ENCODE data around the gene CHRNA3. TPM values are rescaled to one million over a fixed set of nuclear protein-coding genes. Genes with fewer than 3 reads are reported as not detected.

CHRNA3 gene
- total RNA-seq, 1 donor from 2014 or later = not detected

- ChIA-PET POLR2A (no interaction called here), CTCF (interaction anchor here (0.6 kb wide), 1 partner anchor 83 kb away, joined by 3 read pairs; no protein-coding TSS in a partner anchor)
- no peak overlapping the region for H3K4me3 Mint-ChIP-seq
- intact Hi-C loops (cut with micrococcal nuclease) = no loop called here
- no peaks in the 10 kb centered on the region for H3K9me3 Mint-ChIP-seq
- no peaks in the 10 kb centered on the region for H3K4me1 Mint-ChIP-seq
- no peaks in the 10 kb centered on the region for H3K36me3 Mint-ChIP-seq (ENCODE audit: low read depth)
- no peak for DNase-seq
- no peak overlapping the region for H3K27ac Mint-ChIP-seq
- no peak for ATAC-seq (ENCODE audit: low read depth)
- no peak for TF ChIP-seq CTCF (IDR thresholded peaks at IDR 0.05)
- peaks cover 45% of the 10 kb centered on the region for H3K27me3 Mint-ChIP-seq
Observed at GRCh38 chr15:78626381-78626995, 5.7 kb upstream of the CHRNA3 start.

- Mint-ChIP-seq H3K9me3 (no peaks in the 10 kb centered on the region), H3K4me3 (no peak overlapping the region), H3K4me1 (no peaks in the 10 kb centered on the region), H3K36me3 (ENCODE audit: low read depth) (no peaks in the 10 kb centered on the region), H3K27ac (no peak overlapping the region), H3K27me3 (peaks cover 48% of the 10 kb centered on the region)
- intact Hi-C loops (cut with micrococcal nuclease) = no loop called here
- DNase-seq (no peak), ATAC-seq (ENCODE audit: low read depth) (no peak)
- TF ChIP-seq CTCF (IDR thresholded peaks at IDR 0.05) = no peak
- ChIA-PET CTCF (no interaction called here), POLR2A (no interaction called here)
Observed at GRCh38 chr15:78625606-78626280, 4.9 kb upstream of the CHRNA3 start.

- intact Hi-C loops (cut with micrococcal nuclease) = no loop called here
- POLR2A ChIA-PET = no interaction called here
- Mint-ChIP-seq H3K27me3 (peaks cover 48% of the 10 kb centered on the region), H3K4me3 (no peak overlapping the region), H3K27ac (no peak overlapping the region), H3K4me1 (no peaks in the 10 kb centered on the region), H3K36me3 (ENCODE audit: low read depth) (no peaks in the 10 kb centered on the region), H3K9me3 (no peaks in the 10 kb centered on the region)
- TF ChIP-seq CTCF (IDR thresholded peaks at IDR 0.05) = no peak
- ATAC-seq (ENCODE audit: low read depth) (no peak), DNase-seq (no peak)
- CTCF ChIA-PET = no interaction called here
Observed at GRCh38 chr15:78624651-78625590, 4.1 kb upstream of the CHRNA3 start.

- DNase-seq (no peak), ATAC-seq (ENCODE audit: low read depth) (no peak)
- Mint-ChIP-seq H3K27me3 (peaks cover 48% of the 10 kb centered on the region), H3K9me3 (no peaks in the 10 kb centered on the region), H3K36me3 (ENCODE audit: low read depth) (no peaks in the 10 kb centered on the region), H3K4me3 (no peak overlapping the region), H3K27ac (no peak overlapping the region), H3K4me1 (peaks cover 3% of the 10 kb centered on the region)
- POLR2A ChIA-PET = no interaction called here
- intact Hi-C loops (cut with micrococcal nuclease) = no loop called here
- TF ChIP-seq CTCF (IDR thresholded peaks at IDR 0.05) = no peak
- CTCF ChIA-PET = no interaction called here
Observed at GRCh38 chr15:78623786-78624497, 3.1 kb upstream of the CHRNA3 start.

Measured in activated B cell treated with CpG ODN at 0.5 μM for 24 hours (primary cell).